Neural progenitor cell (in vitro differentiated cells): Measurements from ENCODE around the gene MRPL39. TPM values are rescaled to one million over a fixed set of nuclear protein-coding genes. Genes with fewer than 3 reads are reported as not detected.

Experiments
- DNase-seq: peaks from one replicate; pipeline ENCODE4 v3.0.0-alpha.2; 2016; ENCODE audit warnings: low spot score
- H2AFZ ChIP-seq: fragments of 200-600 bp; sonication (generic); replicated peaks from 2 replicates; pipeline ENCODE4 v1.6.1; 2016; ENCODE audit warnings: antibody characterized with exemption
- H3F3A ChIP-seq: fragments of 200-600 bp; sonication (generic); 2 replicates; pipeline ENCODE4 v1.6.1; 2016; ENCODE audit warnings: antibody characterized with exemption, low read depth
- H3K27ac ChIP-seq: fragments of 200-600 bp; sonication (generic); 2 replicates; pipeline ENCODE4 v1.5.1; 2016; ENCODE audit warnings: mild to moderate bottlenecking
- H3K27me3 ChIP-seq: fragments of 200-600 bp; sonication (generic); 2 replicates; pipeline ENCODE4 v1.6.1; 2016; ENCODE audit warnings: mild to moderate bottlenecking, moderate library complexity
- H3K36me3 ChIP-seq: fragments of 200-600 bp; sonication (generic); 2 replicates; pipeline ENCODE4 v1.5.1; 2016
- H3K4me1 ChIP-seq: fragments of 200-600 bp; sonication (generic); 2 replicates; pipeline ENCODE4 v1.6.1; 2016; ENCODE audit warnings: mixed run types
- H3K4me2 ChIP-seq: fragments of 200-600 bp; sonication (generic); 2 replicates; pipeline ENCODE4 v1.6.1; 2016
- H3K4me3 ChIP-seq: fragments of 200-600 bp; sonication (generic); 2 replicates; pipeline ENCODE4 v1.5.1; 2016
- H3K79me2 ChIP-seq: fragments of 200-600 bp; sonication (generic); 2 replicates; pipeline ENCODE4 v1.6.1; 2016; ENCODE audit warnings: low read depth
- H3K9ac ChIP-seq: fragments of 200-600 bp; sonication (generic); 2 replicates; pipeline ENCODE4 v1.6.1; 2016
- H3K9me3 ChIP-seq: fragments of 200-600 bp; sonication (generic); 2 replicates; pipeline ENCODE4 v1.5.1; 2016; ENCODE audit warnings: low read depth
- H4K20me1 ChIP-seq: fragments of 200-600 bp; sonication (generic); 2 replicates; pipeline ENCODE4 v1.6.1; 2016; ENCODE audit warnings: low read depth
- H3K27ac Mint-ChIP-seq: 3 replicates; pipeline ENCODE4 v1.8.0; 2021; ENCODE audit warnings: mixed read lengths
- H3K27me3 Mint-ChIP-seq: 2 replicates; pipeline ENCODE4 v1.8.0; 2022; ENCODE audit warnings: low read depth, mild to moderate bottlenecking, inconsistent platforms, moderate library complexity, mixed read lengths; ENCODE audit not compliant: insufficient read depth
- H3K36me3 Mint-ChIP-seq: 3 replicates; pipeline ENCODE4 v1.8.0; 2021; ENCODE audit warnings: mixed read lengths
- H3K4me1 Mint-ChIP-seq: 3 replicates; pipeline ENCODE4 v1.8.0; 2021; ENCODE audit warnings: mixed read lengths
- H3K4me3 Mint-ChIP-seq: 3 replicates; pipeline ENCODE4 v1.8.0; 2021; ENCODE audit warnings: mild to moderate bottlenecking, moderate library complexity, mixed read lengths
- H3K9me3 Mint-ChIP-seq: 3 replicates; pipeline ENCODE4 v1.8.0; 2020; ENCODE audit warnings: mixed read lengths
- CTCF ChIP-seq: fragments of 200-600 bp; sonication (generic); IDR thresholded peaks from 2 replicates; pipeline ENCODE4 v1.5.1; 2017; ENCODE audit warnings: antibody characterized with exemption, mild to moderate bottlenecking
- EZH2 ChIP-seq: fragments of 200-600 bp; sonication (generic); IDR thresholded peaks from 2 replicates; pipeline ENCODE4 v1.6.1; 2017; ENCODE audit warnings: antibody characterized with exemption, mild to moderate bottlenecking, moderate library complexity
- EZH2phosphoT487 ChIP-seq: fragments of 200-600 bp; sonication (generic); IDR thresholded peaks from 2 replicates; pipeline ENCODE4 v1.6.1; 2017; ENCODE audit warnings: antibody characterized with exemption
- total RNA-seq: library from RNA; depleted of rRNA; stranded (reverse); fragments of >200 nt; gene quantifications from 2 replicates; pipeline ENCODE4 v1.2.3, GENCODE V29; 2015; ENCODE audit warnings: low replicate concordance

Gene MRPL39
- total RNA-seq, 1 donor from 2014 or later: 63.1 TPM

GRCh38 chr21:25566645-25567044 lies 40.6 kb downstream of the MRPL39 start:
- no peaks in the 10 kb centered on the region for H3F3A ChIP-seq
- H3K27ac Mint-ChIP-seq: no peak overlapping the region
- H3K9me3 Mint-ChIP-seq: peaks cover 1% of the 10 kb centered on the region
- H3K9ac ChIP-seq: no peak overlapping the region
- no peak overlapping the region for H3K4me3 ChIP-seq
- H3K4me2 ChIP-seq: no peak overlapping the region
- TF ChIP-seq EZH2 (no peak), CTCF (no peak), EZH2phosphoT487 (no peak)
- peaks cover 9% of the 10 kb centered on the region for H3K4me1 ChIP-seq
- peaks cover 4% of the 10 kb centered on the region for H3K27me3 Mint-ChIP-seq
- H3K9me3 ChIP-seq: no peaks in the 10 kb centered on the region
- H3K27ac ChIP-seq: no peak overlapping the region
- H3K36me3 ChIP-seq: no peaks in the 10 kb centered on the region
- H3K4me1 Mint-ChIP-seq: peaks cover 8% of the 10 kb centered on the region
- H2AFZ ChIP-seq: no peak overlapping the region
- DNase-seq: no peak
- peaks cover 22% of the 10 kb centered on the region for H3K27me3 ChIP-seq
- no peaks in the 10 kb centered on the region for H3K79me2 ChIP-seq
- H4K20me1 ChIP-seq: no peaks in the 10 kb centered on the region
- no peak overlapping the region for H3K4me3 Mint-ChIP-seq
- peaks cover 17% of the 10 kb centered on the region for H3K36me3 Mint-ChIP-seq

- no peaks in the 10 kb centered on the region for H3K79me2 ChIP-seq
- H3K9ac ChIP-seq: no peak overlapping the region
- H3K36me3 Mint-ChIP-seq: peaks cover 26% of the 10 kb centered on the region
- no peak for DNase-seq
- H3K4me3 Mint-ChIP-seq: no peak overlapping the region
- H3K27me3 Mint-ChIP-seq: peaks cover 10% of the 10 kb centered on the region
- H3K27ac ChIP-seq: no peak overlapping the region
- H4K20me1 ChIP-seq: no peaks in the 10 kb centered on the region
- no peaks in the 10 kb centered on the region for H3F3A ChIP-seq
- no peak overlapping the region for H3K4me2 ChIP-seq
- H3K4me1 Mint-ChIP-seq: peaks cover 8% of the 10 kb centered on the region
- TF ChIP-seq CTCF: no peak
- no peak overlapping the region for H3K27ac Mint-ChIP-seq
- H3K27me3 ChIP-seq: peaks cover 33% of the 10 kb centered on the region
- no peaks in the 10 kb centered on the region for H3K9me3 ChIP-seq
- peaks cover 9% of the 10 kb centered on the region for H3K4me1 ChIP-seq
- no peaks in the 10 kb centered on the region for H3K36me3 ChIP-seq
- H3K9me3 Mint-ChIP-seq: peaks cover 9% of the 10 kb centered on the region
- no peak overlapping the region for H2AFZ ChIP-seq
- no peak overlapping the region for H3K4me3 ChIP-seq
These were observed 41.7 kb downstream of the MRPL39 start for GRCh38 chr21:25565272-25566211.

- no peak overlapping the region for H3K27ac Mint-ChIP-seq
- TF ChIP-seq CTCF (no peak), EZH2phosphoT487 (no peak), EZH2 (no peak)
- peaks cover 8% of the 10 kb centered on the region for H3K4me1 Mint-ChIP-seq
- Histone ChIP-seq H3K79me2 (no peaks in the 10 kb centered on the region), H2AFZ (no peak overlapping the region), H3K36me3 (no peaks in the 10 kb centered on the region), H3K4me2 (no peak overlapping the region), H3K9me3 (no peaks in the 10 kb centered on the region), H3K4me3 (no peak overlapping the region), H3F3A (no peaks in the 10 kb centered on the region), H4K20me1 (no peaks in the 10 kb centered on the region), H3K27ac (no peak overlapping the region), H3K9ac (no peak overlapping the region), H3K27me3 (peaks cover 35% of the 10 kb centered on the region), H3K4me1 (peaks cover 9% of the 10 kb centered on the region)
- no peak for DNase-seq
- peaks cover 26% of the 10 kb centered on the region for H3K36me3 Mint-ChIP-seq
- peaks cover 9% of the 10 kb centered on the region for H3K9me3 Mint-ChIP-seq
- peaks cover 14% of the 10 kb centered on the region for H3K27me3 Mint-ChIP-seq
- no peak overlapping the region for H3K4me3 Mint-ChIP-seq
These were observed 42.8 kb downstream of the MRPL39 start for GRCh38 chr21:25564349-25564948.
